Measurements from ENCODE around the gene PAIP2B.
A peak's percentile ranks its signal among the peaks of the same experiment; 100 is the strongest.

Gene PAIP2B

GRCh38 chr2:71250935-71251334, 24.0 kb upstream of the PAIP2B start:
- TF ChIP-seq ISL1 (CRISPR knock-in tag; IDR thresholded peaks at IDR 0.05) (no peak), PATZ1 (CRISPR knock-in tag; IDR thresholded peaks at IDR 0.05; ENCODE audit: borderline replicate concordance) (no peak), CSDC2 (CRISPR knock-in tag; IDR thresholded peaks at IDR 0.05) (no peak), RARB (CRISPR knock-in tag; IDR thresholded peaks at IDR 0.05) (no peak), PPARA (CRISPR knock-in tag; IDR thresholded peaks at IDR 0.05; ENCODE audit: borderline replicate concordance) (no peak), ZFP30 (CRISPR knock-in tag; IDR thresholded peaks at IDR 0.05) (no peak), ZNF565 (CRISPR knock-in tag; conservative IDR thresholded peaks at IDR 0.05; ENCODE audit: low read depth) (no peak), CSRNP3 (CRISPR knock-in tag; IDR thresholded peaks at IDR 0.05) (no peak), OSR1 (CRISPR knock-in tag; IDR thresholded peaks at IDR 0.05) (no peak), ZNF8 (CRISPR knock-in tag; IDR thresholded peaks at IDR 0.05) (no peak), BACH2 (CRISPR knock-in tag; IDR thresholded peaks at IDR 0.05; ENCODE audit: borderline replicate concordance) (no peak), CREB5 (CRISPR knock-in tag; IDR thresholded peaks at IDR 0.05; ENCODE audit: low read depth) (no peak), ZNF70 (CRISPR knock-in tag; IDR thresholded peaks at IDR 0.05) (no peak), ESRRG (CRISPR knock-in tag; IDR thresholded peaks at IDR 0.05) (no peak)
- no peak for ATAC-seq

DNA sequence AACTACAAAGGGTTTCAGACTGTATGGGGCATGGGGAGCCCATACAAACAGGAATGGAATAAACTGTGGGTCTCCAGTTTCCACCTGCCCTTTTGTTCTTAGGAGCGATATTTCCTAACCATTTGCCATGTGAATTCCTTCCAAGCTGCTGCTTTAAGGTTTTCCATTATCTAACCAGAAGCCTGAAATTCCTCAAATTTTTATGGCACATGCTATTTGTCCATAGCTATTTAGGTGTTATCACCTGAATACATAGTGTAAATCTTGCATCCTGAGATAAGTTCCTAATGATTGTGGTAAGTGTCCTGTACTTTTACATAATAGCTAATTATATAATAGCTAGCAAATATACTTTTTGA, 17.4 kb upstream of the PAIP2B start:
- no peak for ATAC-seq
- TF ChIP-seq PATZ1 (CRISPR knock-in tag; IDR thresholded peaks at IDR 0.05; ENCODE audit: borderline replicate concordance) (no peak), ISL1 (CRISPR knock-in tag; IDR thresholded peaks at IDR 0.05) (peak; percentile 50)

GRCh38 chr2:71243634-71244301, 16.9 kb upstream of the PAIP2B start:
- TF ChIP-seq ISL1 (CRISPR knock-in tag; IDR thresholded peaks at IDR 0.05) (peak; percentile 24; the same call in 1 of the 2 replicates), BACH2 (CRISPR knock-in tag; IDR thresholded peaks at IDR 0.05; ENCODE audit: borderline replicate concordance) (no peak), TCF4 (CRISPR knock-in tag; IDR thresholded peaks at IDR 0.05; ENCODE audit: borderline replicate concordance) (no peak)
- no peak for ATAC-seq

DNA sequence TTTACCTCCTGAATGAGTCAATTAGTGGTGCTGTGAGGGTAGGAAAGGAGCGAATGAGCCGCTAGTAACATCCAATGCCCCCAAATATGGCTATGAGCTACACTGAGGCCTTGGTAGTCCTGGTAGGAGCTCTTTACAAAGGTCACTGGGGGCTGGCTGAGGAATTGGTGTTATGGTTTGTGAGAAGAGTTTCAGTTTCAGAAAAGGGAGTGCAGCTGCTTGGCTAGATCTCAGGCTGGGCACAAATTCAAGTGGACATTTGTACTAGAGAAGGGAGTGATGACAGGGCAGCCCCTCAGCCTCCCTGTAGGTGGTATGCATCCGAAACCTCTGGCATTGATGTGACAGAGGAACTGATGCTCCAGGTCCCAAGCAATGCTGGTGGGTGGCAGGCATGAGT, 13.9 kb upstream of the PAIP2B start:
- TF ChIP-seq, protein P1, sequence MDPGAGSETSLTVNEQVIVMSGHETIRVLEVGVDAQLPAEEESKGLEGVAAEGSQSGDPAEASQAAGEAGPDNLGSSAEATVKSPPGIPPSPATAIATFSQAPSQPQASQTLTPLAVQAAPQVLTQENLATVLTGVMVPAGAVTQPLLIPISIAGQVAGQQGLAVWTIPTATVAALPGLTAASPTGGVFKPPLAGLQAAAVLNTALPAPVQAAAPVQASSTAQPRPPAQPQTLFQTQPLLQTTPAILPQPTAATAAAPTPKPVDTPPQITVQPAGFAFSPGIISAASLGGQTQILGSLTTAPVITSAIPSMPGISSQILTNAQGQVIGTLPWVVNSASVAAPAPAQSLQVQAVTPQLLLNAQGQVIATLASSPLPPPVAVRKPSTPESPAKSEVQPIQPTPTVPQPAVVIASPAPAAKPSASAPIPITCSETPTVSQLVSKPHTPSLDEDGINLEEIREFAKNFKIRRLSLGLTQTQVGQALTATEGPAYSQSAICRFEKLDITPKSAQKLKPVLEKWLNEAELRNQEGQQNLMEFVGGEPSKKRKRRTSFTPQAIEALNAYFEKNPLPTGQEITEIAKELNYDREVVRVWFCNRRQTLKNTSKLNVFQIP (CRISPR knock-in tag; IDR thresholded peaks at IDR 0.05; ENCODE audit: borderline replicate concordance, low read depth): no peak
- TF ChIP-seq ZFP30 (CRISPR knock-in tag; IDR thresholded peaks at IDR 0.05): no peak
- no peak for TF ChIP-seq PATZ1 (CRISPR knock-in tag; IDR thresholded peaks at IDR 0.05; ENCODE audit: borderline replicate concordance)
- TF ChIP-seq ZNF70 (CRISPR knock-in tag; IDR thresholded peaks at IDR 0.05): no peak
- no peak for TF ChIP-seq GLIS3 (CRISPR knock-in tag; IDR thresholded peaks at IDR 0.05)
- no peak for TF ChIP-seq RARB (CRISPR knock-in tag; IDR thresholded peaks at IDR 0.05)
- no peak for TF ChIP-seq CSDC2 (CRISPR knock-in tag; IDR thresholded peaks at IDR 0.05)
- TF ChIP-seq ZC3H10 (CRISPR knock-in tag; IDR thresholded peaks at IDR 0.05): no peak
- TF ChIP-seq OSR1 (CRISPR knock-in tag; IDR thresholded peaks at IDR 0.05): no peak
- no peak for TF ChIP-seq TCF4 (CRISPR knock-in tag; IDR thresholded peaks at IDR 0.05; ENCODE audit: borderline replicate concordance)
- no peak for TF ChIP-seq SNAI2 (CRISPR knock-in tag; IDR thresholded peaks at IDR 0.05)
- TF ChIP-seq TOX (CRISPR knock-in tag; IDR thresholded peaks at IDR 0.05; ENCODE audit: borderline replicate concordance): no peak
- no peak for TF ChIP-seq CREB5 (CRISPR knock-in tag; IDR thresholded peaks at IDR 0.05; ENCODE audit: low read depth)
- TF ChIP-seq ZFP3 (CRISPR knock-in tag; IDR thresholded peaks at IDR 0.05): no peak
- no peak for ATAC-seq

Measured in SK-N-SH treated with all-trans-retinoic acid at 6 μM for 48 hours (cell line).